HG03565 (cell line): ENCODE results near the gene GPS1.

Experiments used
- ATAC-seq: cut with Tn5 transposase; IDR thresholded peaks from one replicate; pipeline ENCODE4 v1.9.1; 2021; ENCODE audit warnings: mild to moderate bottlenecking, moderate library complexity; ENCODE audit not compliant: unreplicated experiment

GPS1 gene

GRCh38 chr17:82041144-82041814 lies 10.4 kb upstream of the GPS1 start:
- no peak for ATAC-seq

GRCh38 chr17:82042649-82043048 lies 9.0 kb upstream of the GPS1 start:
- ATAC-seq: no peak

DNA sequence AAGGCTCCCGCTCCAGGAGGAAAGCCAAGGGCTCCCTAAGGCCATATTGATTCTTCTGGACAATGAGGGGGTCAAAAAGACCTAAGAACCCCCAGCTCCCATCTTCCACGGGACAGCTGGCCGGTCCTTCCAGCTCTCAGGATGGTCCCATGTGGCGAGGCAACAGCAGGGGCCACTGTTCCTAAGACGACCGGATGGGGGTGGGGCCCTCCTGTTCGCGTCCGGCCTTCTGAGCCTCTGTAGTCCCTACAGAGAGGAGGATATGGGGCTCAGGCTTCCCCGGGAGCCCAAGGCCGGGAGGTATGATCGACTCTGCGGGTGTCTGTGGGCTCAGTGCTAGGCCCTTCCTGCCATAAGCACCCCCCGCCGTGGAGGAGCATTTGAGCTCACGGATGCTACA lies 8.2 kb upstream of the GPS1 start:
- no peak for ATAC-seq

DNA sequence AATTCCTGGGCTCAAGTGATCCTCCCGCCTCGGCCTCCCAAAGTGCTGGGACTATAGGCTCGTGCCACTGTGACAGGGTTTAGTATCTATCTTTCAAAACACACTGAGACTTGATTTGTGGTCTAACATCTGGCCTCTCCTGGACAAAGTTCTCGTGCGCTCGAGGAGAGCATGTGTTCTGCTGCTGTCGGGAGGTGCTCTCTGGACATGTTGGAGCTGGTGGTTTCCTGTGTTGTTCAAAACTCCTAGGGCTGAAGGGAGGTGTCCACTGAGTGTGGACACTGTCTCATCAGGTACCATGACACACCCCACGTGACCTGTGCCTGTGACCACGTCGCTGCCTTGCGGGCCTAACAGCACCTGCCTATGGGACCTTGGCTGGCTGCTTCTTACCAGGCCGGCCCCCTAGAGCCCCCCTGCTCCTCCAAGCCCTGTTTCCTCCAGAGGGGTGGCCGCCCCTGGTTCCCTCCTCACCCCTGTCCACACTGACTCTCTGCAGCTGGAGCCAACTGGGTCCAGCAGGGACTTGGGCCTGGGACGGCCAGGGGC lies 5.7 kb upstream of the GPS1 start:
- ATAC-seq: no peak

GRCh38 chr17:82046903-82047302 lies 4.8 kb upstream of the GPS1 start:
- no peak for ATAC-seq

GRCh38 chr17:82047379-82047778 lies 4.3 kb upstream of the GPS1 start:
- no peak for ATAC-seq

DNA sequence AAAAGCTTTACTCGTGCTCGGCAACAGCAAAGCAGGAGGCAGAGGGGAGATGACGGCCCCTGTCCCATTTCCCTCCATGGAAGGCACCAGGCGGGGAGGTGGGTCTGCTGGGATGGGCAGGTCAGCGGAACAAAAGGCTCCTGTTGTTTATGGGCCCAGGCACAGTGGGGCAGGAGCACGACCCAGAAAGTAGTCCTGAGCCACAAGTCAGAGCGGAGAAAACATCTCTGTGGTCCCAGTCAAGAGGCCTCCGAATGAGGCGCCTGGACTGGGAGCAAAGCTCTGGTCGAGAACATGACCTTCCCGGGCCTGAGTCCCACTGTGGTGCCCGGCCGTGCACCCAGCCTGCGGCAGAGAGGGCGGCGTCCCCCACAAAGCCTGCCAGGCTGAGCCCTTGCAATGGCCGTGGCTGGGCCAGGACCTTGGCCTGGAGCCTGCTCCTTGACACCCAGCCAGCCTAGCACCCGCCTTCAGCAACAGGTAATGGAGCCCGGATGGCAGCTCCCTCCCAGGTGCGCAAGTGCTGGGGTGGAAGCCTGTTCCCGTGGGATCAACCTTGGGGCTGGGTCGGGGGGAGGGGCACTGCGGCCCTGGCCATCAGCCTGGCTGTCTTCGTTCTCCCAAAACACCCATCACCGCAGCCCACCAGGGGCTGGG lies 3.7 kb upstream of the GPS1 start:
- no peak for ATAC-seq

DNA sequence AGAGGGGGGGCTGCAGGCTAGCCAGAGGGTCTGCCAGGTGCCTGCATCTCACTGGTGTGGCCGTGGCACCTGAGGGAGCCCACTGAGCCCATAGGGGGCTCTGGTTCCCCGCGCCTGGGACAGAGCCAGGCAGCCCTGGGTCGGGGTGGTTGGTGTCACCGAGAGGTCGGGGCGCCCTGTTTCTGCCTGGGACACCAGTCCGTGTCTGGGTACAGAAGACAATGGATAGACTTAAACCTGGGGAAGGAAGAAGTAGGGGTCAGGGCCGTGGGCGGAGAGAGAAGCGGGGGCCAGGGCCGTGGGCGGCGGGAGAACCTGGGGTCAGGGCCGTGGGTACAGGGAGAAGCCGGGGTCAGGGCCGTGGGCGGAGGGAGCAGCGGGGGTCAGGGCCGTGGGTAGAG lies 3.1 kb upstream of the GPS1 start:
- ATAC-seq: no peak

DNA sequence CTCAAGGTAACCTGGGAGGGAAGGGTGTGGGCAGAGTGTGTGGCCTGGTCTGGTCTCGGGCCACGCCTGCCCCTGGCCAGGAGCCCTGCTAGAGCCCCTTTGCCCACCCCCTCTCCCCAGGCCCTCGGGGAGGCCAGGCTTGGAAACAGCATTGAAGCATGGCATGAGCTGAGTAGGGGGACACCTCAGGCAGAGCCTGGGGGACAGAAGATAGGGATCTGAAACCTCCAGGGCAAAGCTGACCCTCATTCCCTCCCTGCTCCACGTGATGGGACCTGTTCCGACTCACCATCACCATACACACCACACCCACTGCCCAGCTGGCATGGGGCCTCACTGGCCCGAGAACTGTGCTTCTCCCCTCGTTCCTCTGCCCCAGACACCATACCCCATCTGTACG lies 2.6 kb upstream of the GPS1 start:
- no peak for ATAC-seq

DNA sequence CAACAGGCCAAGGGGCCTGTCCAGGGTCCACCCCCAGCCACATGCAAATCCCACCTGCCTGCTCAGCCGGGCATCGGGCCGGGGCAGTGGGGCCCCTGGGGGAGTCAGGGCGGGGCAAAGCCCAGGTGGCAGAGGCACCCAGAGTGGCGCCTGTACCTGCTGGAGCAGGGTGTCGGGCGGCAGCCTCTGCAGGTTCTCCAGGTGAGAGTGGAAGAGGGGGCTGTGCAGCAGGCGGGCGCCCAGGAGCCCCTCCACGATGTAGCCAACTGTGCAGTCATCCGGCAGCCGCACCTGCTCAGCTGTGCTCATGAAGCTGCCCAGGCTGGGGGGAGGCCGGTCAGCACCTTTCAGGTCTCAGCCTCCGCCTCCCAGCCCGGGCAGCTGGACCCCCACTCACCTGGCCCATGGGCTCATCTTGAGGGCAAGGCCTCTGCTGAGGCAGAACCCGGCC lies 2.2 kb upstream of the GPS1 start:
- no peak for ATAC-seq

DNA sequence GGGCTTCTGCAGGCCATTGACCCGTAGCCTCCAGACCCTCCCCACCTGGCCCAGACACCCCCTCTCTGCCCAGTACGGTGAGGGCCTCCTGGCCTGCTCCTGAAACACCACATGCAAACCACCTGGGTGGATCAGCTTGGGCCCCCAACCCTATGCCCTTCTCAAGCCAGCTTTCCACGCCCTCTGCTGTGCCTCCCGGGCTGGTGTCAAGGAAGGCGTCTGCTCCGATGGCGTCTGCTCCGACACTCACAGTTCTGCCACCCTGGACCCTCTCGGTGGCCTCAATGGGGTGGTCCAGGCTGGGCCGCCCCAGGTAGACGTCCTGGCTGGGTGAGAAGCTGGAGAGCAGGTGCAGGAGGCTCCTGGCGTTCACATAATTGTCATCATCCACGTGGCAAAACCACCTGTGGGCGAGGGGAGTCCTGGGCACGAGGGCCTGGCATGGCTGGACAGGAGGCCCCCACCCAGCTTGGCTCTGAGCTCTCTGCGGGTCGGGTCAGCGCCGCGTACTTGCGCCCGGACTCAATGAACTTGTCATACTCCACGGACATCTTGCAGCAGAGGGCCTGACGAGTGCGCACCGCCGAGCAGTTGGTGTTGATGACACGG lies 1.4 kb upstream of the GPS1 start:
- ATAC-seq: no peak

- no peak for ATAC-seq
Measured at GRCh38 chr17:82050761-82051641, 697 bp upstream of the GPS1 start.

- no peak for ATAC-seq
Measured at GRCh38 chr17:82052638-82053059, 951 bp downstream of the GPS1 start.

DNA sequence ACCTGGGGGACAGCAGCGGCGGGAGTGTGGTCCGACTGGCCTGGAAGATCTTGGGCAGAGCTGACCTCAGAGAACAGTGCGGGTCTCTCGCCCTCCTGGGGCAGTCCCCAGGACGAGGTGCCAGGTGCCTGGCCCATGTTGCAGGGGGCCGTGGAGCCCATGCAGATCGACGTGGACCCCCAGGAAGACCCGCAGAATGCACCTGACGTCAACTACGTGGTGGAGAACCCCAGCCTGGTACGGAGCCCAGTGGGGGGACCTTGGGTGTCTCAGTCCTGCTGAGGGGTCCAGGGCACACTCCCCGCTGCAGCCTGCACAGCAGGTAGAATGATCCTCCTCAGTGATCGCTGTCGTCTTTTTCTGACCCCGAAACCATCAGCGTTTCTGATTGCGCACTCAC lies 1.4 kb downstream of the GPS1 start:
- ATAC-seq: no peak

GRCh38 chr17:82053556-82054263 lies 2.0 kb downstream of the GPS1 start:
- ATAC-seq: no peak

- ATAC-seq: no peak
Measured at GRCh38 chr17:82054351-82055022, 2.8 kb downstream of the GPS1 start.

DNA sequence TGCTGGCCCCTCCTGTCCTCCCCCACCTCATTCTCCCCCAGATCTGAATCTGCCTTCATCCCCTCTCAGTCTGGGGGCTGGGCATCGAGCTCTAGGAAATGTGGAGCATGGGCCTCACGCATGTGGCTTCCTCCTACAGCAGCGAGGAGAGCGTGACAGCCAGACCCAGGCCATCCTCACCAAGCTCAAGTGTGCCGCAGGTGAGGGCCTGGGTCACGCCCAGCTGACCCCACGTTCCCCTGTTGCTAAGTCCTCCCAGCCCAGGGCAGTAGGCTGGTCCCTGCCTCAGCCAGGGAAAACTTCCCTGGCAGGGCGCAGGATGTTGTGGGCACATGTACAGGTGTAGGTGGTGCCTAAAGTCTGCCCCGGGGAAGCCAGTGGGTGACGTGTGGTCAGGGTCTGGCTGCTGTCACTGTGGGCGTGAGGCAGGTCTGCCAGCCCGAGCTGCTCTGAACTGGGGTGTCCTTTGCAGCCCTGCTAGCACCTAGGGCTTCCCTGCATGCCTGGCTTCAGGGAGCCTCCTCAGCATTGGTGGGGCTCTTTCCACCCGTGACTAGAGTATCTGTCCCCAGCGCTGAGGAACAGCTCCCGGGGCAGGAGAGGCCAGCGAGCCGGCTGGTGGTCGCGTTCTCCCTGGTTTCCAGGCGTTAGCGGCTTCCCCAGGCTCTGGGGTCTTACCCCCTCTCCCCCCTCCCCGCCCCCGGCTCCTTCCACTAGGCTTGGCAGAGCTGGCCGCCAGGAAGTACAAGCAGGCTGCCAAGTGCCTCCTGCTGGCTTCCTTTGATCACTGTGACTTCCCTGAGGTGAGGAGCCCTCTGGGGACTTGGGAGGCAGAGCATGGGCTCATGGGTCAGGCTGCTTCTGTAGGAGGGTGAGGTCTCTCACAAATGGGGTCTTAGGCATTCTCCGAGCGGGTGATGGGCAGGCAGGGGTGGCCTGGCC lies 3.6 kb downstream of the GPS1 start:
- ATAC-seq: no peak

GRCh38 chr17:82055965-82056728 lies 4.4 kb downstream of the GPS1 start:
- no peak for ATAC-seq
